ENCODE data around the gene TAF9. TPM values are rescaled to one million over a fixed set of nuclear protein-coding genes. Genes with fewer than 3 reads are reported as not detected.

TAF9 gene
- total RNA-seq, 3 donors from 2014 or later (not counting 1 experiment from before 2014, with no cell fraction given) = 38.3 to 53.8 (median 46.6) TPM

GRCh38 chr5:69364414-69364813 lies 4.9 kb downstream of the TAF9 start:
- Histone ChIP-seq H3K36me3 (ENCODE audit: control insufficient read depth, insufficient read depth, low read length) (peaks cover 26% of the 10 kb centered on the region), H3K27me3 (ENCODE audit: control insufficient read depth, insufficient read depth, low read length) (no peaks in the 10 kb centered on the region), H3K4me1 (ENCODE audit: control insufficient read depth, insufficient read depth, low read length) (peaks cover 12% of the 10 kb centered on the region), H3K4me3 (ENCODE audit: low read length) (no peak overlapping the region), H3K27ac (ENCODE audit: low read length) (no peak overlapping the region), H3K9me3 (ENCODE audit: control insufficient read depth, insufficient read depth, low read length) (no peaks in the 10 kb centered on the region)
- Mint-ChIP-seq H3K4me3 (no peak overlapping the region), H3K27me3 (ENCODE audit: low read depth in 2 of 2) (no peaks in the 10 kb centered on the region), H3K9me3 (no peaks in the 10 kb centered on the region), H3K36me3 (peaks cover 8% of the 10 kb centered on the region), H3K4me1 (peaks cover 25 to 31% of the 10 kb centered on the region in 2 donors), H3K27ac (peak overlapping the region in 1 of 2 donors; percentile 29)
- TF ChIP-seq, protein P1, sequence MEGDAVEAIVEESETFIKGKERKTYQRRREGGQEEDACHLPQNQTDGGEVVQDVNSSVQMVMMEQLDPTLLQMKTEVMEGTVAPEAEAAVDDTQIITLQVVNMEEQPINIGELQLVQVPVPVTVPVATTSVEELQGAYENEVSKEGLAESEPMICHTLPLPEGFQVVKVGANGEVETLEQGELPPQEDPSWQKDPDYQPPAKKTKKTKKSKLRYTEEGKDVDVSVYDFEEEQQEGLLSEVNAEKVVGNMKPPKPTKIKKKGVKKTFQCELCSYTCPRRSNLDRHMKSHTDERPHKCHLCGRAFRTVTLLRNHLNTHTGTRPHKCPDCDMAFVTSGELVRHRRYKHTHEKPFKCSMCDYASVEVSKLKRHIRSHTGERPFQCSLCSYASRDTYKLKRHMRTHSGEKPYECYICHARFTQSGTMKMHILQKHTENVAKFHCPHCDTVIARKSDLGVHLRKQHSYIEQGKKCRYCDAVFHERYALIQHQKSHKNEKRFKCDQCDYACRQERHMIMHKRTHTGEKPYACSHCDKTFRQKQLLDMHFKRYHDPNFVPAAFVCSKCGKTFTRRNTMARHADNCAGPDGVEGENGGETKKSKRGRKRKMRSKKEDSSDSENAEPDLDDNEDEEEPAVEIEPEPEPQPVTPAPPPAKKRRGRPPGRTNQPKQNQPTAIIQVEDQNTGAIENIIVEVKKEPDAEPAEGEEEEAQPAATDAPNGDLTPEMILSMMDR (IDR thresholded peaks at IDR 0.05) = peak; percentile 26
- intact Hi-C loops (cut with micrococcal nuclease) = no loop called here
- ATAC-seq = peak in 1 of 3 donors; percentile 10
- 66% methylated on average over 2 of the region's 3 CpGs for WGBS (ENCODE audit: insufficient coverage)
- DNase-seq = peak in 1 of 2 donors; percentile 50

DNA sequence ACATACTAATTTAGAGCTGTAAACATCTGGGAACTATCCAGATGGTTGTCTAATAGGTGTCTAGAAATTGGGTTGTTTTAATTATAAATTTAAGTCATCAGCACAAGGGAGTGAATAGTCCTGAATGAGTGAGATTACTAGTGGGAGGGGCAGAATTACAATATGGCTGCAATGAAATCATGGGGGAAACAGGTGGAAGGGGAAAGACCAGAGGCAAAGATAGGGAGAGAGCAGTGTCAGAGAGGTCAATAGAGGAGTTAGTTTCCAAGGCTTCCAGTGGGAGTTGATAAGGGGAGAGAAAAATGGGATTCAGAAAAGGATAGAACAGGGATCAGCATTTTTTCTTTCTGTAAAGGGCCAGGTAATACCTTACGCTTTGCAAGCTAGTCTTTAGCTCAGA lies 8.9 kb downstream of the TAF9 start:
- no CpG with 5 or more reads among the region's 1 CpG for WGBS (ENCODE audit: insufficient coverage)
- no peak for ATAC-seq
- DNase-seq = no peak
- Histone ChIP-seq H3K4me1 (ENCODE audit: control insufficient read depth, insufficient read depth, low read length) (no peaks in the 10 kb centered on the region), H3K9me3 (ENCODE audit: control insufficient read depth, insufficient read depth, low read length) (no peaks in the 10 kb centered on the region), H3K27ac (ENCODE audit: low read length) (no peak overlapping the region), H3K36me3 (ENCODE audit: control insufficient read depth, insufficient read depth, low read length) (peaks cover 16% of the 10 kb centered on the region), H3K27me3 (ENCODE audit: control insufficient read depth, insufficient read depth, low read length) (no peaks in the 10 kb centered on the region), H3K4me3 (ENCODE audit: low read length) (no peak overlapping the region)
- intact Hi-C loops (cut with micrococcal nuclease) = no loop called here
- TF ChIP-seq, protein P1 (IDR thresholded peaks at IDR 0.05) = no peak
- Mint-ChIP-seq H3K36me3 (peaks cover 8% of the 10 kb centered on the region), H3K27ac (peak overlapping the region; percentile 2 to 3), H3K4me3 (no peak overlapping the region), H3K9me3 (no peaks in the 10 kb centered on the region), H3K4me1 (peaks cover 6 to 20% of the 10 kb centered on the region in 2 donors), H3K27me3 (ENCODE audit: low read depth in 2 of 2) (no peaks in the 10 kb centered on the region)

GRCh38 chr5:69359699-69360098 lies 9.6 kb downstream of the TAF9 start:
- no peaks in the 10 kb centered on the region for H3K4me1 ChIP-seq (ENCODE audit: control insufficient read depth, insufficient read depth, low read length)
- Mint-ChIP-seq H3K27me3 (ENCODE audit: low read depth in 2 of 2) (no peaks in the 10 kb centered on the region), H3K36me3 (peaks cover 1% of the 10 kb centered on the region), H3K4me3 (no peak overlapping the region), H3K27ac (peak overlapping the region; percentile 2 to 3), H3K4me1 (peaks cover 6 to 15% of the 10 kb centered on the region in 2 donors), H3K9me3 (no peaks in the 10 kb centered on the region)
- H3K27me3 ChIP-seq (ENCODE audit: control insufficient read depth, insufficient read depth, low read length) = no peaks in the 10 kb centered on the region
- intact Hi-C loops (cut with micrococcal nuclease) = no loop called here
- H3K27ac ChIP-seq (ENCODE audit: low read length) = no peak overlapping the region
- H3K4me3 ChIP-seq (ENCODE audit: low read length) = no peak overlapping the region
- no peaks in the 10 kb centered on the region for H3K9me3 ChIP-seq (ENCODE audit: control insufficient read depth, insufficient read depth, low read length)
- peaks cover 9% of the 10 kb centered on the region for H3K36me3 ChIP-seq (ENCODE audit: control insufficient read depth, insufficient read depth, low read length)
- ATAC-seq (no peak), DNase-seq (no peak)
- WGBS (ENCODE audit: insufficient coverage) = 97% methylated on average over 2 of the region's 3 CpGs
- TF ChIP-seq, protein P1 (IDR thresholded peaks at IDR 0.05) = no peak

GRCh38 chr5:69350664-69351063 lies 18.7 kb downstream of the TAF9 start:
- Histone ChIP-seq H3K4me1 (ENCODE audit: control insufficient read depth, insufficient read depth, low read length) (no peaks in the 10 kb centered on the region), H3K36me3 (ENCODE audit: control insufficient read depth, insufficient read depth, low read length) (peaks cover 21% of the 10 kb centered on the region), H3K27me3 (ENCODE audit: control insufficient read depth, insufficient read depth, low read length) (no peaks in the 10 kb centered on the region), H3K27ac (ENCODE audit: low read length) (no peak overlapping the region), H3K9me3 (ENCODE audit: control insufficient read depth, insufficient read depth, low read length) (no peaks in the 10 kb centered on the region), H3K4me3 (ENCODE audit: low read length) (no peak overlapping the region)
- ATAC-seq = no peak
- no peaks in the 10 kb centered on the region for H3K27me3 Mint-ChIP-seq (ENCODE audit: low read depth in 2 of 2)
- no peaks in the 10 kb centered on the region for H3K9me3 Mint-ChIP-seq
- intact Hi-C loops (cut with micrococcal nuclease) = no loop called here
- H3K4me1 Mint-ChIP-seq = peaks cover 0 to 2% of the 10 kb centered on the region in 2 donors
- H3K4me3 Mint-ChIP-seq = no peak overlapping the region
- TF ChIP-seq, protein P1 (IDR thresholded peaks at IDR 0.05) = no peak
- no peak overlapping the region for H3K27ac Mint-ChIP-seq
- peaks cover 6% of the 10 kb centered on the region for H3K36me3 Mint-ChIP-seq
- no peak for DNase-seq
